NAMALWA (cell line): ENCODE measurements around the gene ARHGAP10.

Experiments used
- DNase-seq: peaks from one replicate; pipeline ENCODE4 v3.0.0-alpha.2; 2015; ENCODE audit warnings: low spot score

The ARHGAP10 gene

GRCh38 chr4:147732518-147733235, 789 bp downstream of the ARHGAP10 start:
- no peak for DNase-seq

DNA sequence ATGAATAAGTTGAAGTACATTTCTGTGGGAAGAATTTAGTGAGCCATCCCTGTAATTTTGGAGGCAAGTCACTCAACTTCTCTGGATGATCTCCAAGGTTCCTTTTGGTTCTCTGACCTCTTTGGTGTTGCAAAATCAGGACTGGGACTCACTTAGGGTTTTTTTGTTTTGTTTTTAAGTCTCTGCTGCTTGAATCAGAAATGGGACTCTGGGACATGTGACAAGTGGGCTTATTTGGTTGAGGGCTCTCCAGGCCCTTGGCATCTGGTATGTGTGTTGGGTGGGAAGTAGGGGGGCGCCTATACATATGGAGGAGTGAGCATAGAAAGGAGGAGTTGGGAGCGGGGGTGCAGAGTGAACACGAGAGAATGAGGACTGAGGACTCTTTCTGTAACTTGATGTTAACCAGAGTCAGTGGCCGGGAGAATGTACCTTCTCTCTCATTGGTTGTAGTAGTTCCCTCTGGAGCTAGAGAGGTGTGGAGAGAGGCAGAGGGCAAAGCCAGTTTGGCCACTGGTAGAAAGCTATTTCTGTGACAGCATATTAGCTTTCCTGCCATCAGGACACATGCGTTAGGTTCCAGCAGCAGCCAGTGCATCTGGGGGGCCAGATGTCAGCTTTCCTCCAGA, 1.9 kb downstream of the ARHGAP10 start:
- DNase-seq = no peak

DNA sequence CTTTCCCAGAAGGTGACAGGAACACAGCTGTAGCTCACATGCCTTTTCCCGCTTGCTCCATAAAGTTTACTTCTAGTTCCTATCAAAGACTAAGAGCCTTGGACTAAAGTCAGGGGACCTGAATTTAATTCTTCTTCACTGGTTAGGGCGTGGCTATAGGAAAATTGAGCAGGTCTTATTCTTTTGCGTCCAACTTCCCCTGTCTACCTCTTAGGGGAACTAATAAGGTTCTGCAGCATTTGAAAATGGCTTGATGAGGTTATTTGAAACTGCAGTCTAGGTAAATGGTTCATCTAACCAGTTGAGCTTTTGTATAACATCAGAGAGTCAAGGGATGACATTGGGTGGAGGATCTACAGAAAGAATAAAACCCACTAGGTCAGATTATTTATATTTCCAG, 2.6 kb downstream of the ARHGAP10 start:
- DNase-seq = no peak

DNA sequence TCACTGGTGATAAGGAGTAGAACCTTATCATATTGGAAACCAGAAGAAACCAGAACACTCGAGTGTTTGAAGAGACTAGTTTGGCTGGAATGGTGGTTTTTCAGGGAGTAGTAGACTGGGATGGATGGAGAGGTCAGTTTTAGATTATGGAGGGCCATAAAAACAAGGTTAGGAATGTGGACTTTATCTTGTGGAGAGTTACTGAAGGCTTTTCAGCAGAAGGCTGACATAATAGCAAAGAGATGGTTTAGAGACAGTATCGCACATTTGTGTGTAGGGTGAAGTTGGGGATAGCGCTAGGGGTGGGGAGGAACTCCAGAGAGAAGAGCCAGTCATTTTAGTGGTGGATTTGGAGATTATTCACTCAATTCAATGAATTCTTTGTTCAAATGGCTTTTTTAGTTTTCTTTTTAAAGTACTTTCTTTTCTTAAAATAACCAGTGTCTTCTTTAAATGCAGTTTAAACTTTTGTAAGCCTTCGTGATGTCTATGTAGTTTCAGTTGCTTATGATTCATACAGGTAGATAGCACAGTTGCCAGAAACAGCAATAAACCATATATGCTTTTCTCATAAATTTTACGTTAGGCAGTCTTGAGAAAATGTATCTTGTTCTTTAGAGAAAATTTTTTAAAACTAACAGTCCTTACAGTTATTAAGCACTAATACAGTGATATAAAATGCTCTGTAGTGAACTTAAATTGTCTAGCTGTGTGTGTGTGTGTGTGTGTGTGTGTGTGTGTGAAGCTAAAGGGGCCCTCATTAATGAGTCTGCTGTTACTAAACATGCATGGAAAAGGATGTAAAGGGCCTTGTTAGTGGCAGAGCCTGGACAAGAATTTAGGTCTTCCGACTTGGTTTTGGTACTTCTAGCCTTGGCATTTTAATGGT, 3.8 kb downstream of the ARHGAP10 start:
- no peak for DNase-seq

- no peak for DNase-seq
Observed at GRCh38 chr4:147736458-147736857, 4.6 kb downstream of the ARHGAP10 start.

DNA sequence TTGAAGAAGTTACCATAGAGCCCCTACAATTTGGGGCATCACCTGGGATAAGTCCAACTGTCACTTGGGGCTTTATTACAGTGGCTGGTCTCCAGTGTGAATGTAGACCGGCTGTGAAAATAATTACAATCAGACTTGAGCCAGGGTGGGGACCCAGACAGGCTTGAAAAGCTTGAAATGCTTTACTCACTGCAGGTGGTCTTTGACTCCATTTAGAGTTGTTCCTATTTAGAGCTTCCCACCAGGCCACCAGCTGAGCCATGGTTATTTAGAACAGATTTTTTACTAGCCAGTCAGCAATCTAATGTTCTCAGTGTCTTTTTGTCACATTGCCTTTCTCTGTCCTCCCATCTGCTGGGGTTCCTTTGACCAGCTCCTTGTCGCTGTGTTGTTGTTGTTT, 5.7 kb downstream of the ARHGAP10 start:
- no peak for DNase-seq

DNA sequence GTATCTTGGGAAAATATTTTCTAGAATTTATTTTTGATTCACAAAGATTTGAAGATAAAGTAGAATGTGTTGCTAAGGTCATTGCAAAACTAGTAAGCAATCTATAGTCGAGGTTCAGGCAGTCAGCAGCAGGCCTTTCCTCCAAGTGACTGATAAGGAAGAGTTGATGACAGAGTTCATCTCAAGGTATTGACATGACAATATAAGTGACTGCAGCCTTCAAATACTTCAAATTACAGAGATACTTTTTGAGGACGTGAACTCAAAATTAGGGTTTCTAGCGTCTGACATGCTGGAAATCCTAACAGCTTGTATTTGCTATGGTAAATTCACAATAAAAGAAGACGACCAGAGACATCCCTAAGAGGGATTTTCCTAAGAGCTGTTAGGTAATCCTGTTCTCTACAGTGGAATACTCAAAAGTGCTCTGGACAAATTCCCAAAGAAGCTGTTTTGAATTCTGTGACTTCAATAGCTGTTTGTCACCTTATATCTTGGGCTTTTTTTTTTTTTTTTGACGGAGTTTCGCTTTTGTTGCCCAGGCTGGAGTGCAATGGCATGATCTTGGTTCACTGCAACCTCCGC, 7.4 kb downstream of the ARHGAP10 start:
- DNase-seq = no peak

DNA sequence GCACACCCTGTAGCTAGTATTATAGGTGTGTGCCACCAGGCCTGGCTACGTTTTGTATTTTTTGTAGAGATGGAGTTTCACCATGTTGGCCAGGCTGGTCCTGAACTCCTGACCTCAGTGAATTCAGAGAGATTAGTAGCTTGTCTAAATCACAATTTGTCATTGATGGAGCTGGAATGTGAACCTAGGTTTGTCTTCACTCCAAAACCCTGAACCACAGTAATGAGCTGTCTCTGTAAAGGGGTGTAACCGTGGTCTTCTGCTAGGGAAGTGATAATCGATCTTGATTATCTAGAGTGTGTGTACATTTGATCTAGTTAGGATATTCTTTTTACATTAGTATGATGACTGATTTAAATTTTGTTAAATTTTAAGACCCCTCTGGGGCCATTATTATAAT, 8.3 kb downstream of the ARHGAP10 start:
- no peak for DNase-seq

DNA sequence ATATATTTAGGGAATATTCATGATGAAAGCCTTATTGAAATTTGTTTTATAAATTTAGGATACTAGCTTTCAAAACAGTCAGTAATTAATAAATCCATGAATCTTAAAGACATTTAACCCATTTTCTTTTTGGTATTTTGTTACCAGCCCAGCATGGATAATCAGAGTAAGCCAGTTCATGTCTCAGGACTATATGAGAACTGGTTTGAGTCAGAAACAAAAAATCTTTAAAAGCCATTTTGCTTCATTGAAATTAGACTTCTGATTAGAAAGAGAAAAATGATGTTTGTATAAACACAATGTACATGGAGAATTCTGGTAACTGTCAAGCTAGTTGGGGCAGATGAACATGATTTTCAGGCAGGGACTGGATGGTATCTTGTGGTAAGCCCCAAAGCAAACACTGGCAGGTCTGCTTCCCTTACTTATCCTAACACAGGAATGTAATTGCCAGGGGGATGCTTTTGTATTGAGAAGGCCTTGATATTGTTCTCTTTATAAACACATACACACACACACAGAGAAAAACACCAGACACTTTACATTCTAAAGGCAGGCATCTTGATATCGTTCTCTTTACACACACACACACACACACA, 9.4 kb downstream of the ARHGAP10 start:
- DNase-seq = no peak

DNA sequence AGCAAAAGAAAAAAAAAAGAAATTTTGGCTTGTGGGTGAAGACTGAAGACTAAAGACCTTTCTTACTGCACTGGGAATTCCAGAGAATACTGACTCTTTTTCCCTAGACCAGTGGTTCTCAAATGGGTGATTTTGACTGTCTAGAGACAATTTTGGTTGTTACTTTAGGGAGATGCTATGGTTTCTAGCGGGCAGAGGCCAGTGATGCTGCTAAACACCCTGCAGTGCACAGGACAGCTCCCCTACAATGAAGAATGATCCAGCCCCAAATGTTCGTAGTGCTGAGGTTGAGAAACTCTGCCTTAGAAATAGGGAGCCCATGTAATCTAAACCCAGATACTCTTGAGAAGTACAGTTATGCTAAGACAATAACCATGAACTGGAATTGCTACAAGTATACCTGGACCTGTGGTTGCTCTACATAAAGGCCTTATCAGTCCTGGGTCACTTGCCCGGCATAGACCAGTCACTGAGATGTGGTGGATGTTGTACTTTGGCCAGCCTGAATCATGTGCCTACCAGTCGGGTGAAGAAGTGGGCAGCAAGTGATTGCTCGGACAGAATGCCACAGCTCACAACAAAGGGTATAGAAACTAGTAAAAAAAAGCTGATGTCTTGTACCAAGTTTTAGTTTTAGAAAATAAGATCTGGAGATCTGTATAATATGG, 16.0 kb downstream of the ARHGAP10 start:
- DNase-seq = no peak

- DNase-seq = no peak
Observed at GRCh38 chr4:147749811-147750321, 18.0 kb downstream of the ARHGAP10 start.

- DNase-seq = no peak
Observed at GRCh38 chr4:147753047-147753446, 21.2 kb downstream of the ARHGAP10 start.

- no peak for DNase-seq
Observed at GRCh38 chr4:147754037-147754445, 22.2 kb downstream of the ARHGAP10 start.

DNA sequence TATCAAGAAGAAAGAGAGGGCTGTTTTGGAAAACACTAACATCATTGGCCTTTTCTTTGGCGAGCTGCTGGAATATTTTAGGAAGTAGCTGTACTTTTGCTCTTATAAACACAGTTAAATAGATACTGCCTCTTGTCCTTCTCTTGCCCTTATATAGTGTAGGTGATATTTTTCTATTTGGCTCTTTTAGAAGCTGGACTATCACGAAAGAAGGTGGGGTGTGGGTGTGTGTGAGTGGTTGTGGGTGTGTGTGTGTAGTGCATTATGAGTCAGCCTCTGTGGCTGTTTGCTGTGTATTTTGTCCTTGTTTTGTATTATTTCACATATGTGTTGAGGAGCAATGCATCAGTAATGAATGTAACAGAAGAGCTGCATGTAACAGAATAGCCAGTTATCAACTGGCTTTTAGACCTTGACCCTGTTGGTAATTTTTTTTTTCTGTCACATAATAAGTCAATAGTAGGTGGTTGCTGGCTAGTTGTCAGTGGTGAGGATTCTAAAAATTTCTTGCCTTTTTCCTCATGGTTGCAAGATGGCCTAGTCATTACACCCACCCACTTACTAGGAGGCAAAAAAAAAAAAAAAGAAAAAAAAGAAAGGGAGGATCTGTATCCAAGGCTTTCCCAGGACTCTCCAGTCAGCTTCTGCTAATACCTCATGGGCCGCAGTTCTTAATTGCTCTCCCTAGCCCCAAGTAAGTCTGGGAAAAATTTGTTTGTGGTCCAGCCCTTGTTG, 23.8 kb downstream of the ARHGAP10 start:
- DNase-seq = no peak

DNA sequence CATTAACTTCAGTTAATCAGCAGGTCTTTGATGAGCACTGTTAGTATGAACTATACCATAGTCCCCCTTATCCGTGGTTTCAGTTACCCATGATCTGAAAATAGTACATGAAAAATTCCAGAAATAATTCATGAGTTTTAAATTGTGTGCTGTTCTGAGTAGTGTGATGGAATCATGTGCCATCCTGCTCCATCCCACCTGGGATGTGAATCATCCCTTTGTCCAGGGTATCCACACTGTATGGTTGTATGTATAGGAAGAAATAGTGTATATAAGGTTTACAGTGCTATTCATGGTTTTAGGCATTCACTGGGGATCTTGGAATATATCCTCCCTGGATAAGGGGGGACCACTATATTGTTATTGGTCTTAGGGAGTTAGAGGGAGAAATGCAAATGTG, 24.5 kb downstream of the ARHGAP10 start:
- DNase-seq = no peak

- DNase-seq = no peak
Observed at GRCh38 chr4:147760176-147760575, 28.3 kb downstream of the ARHGAP10 start.

GRCh38 chr4:147760695-147761094, 28.8 kb downstream of the ARHGAP10 start:
- DNase-seq = no peak

DNA sequence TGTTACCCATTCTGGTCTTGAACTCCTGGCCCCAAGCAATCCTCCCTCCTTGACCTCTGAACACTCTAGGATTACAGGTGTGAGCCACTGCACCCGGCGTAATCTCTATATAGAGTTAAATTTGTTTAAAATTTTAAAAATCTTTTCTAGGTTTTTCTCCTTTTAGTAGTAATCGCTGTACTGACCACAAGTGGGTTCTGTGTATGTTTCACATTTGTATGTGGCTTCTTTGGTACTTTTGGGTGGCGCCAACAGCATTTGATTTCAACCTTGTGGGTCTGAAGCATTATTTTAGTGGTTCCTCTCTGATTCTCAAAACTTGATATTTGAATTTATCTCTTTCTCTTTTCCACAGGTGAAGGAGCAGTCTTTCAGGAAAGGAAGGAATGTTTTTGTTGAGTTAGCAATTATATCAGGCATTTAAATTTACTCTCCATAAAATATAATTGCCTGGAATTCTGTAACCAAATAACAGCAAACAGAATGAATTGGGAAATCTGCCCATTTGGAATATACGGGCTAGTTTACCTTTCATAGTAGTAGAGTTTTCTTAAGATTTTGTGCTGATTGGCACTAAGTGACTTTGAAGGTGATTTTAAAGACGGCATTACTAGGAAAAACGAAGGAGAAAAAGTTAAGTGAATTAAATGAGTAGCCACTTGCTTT, 29.5 kb downstream of the ARHGAP10 start:
- no peak for DNase-seq

GRCh38 chr4:147764337-147764736, 32.4 kb downstream of the ARHGAP10 start:
- DNase-seq = no peak

DNA sequence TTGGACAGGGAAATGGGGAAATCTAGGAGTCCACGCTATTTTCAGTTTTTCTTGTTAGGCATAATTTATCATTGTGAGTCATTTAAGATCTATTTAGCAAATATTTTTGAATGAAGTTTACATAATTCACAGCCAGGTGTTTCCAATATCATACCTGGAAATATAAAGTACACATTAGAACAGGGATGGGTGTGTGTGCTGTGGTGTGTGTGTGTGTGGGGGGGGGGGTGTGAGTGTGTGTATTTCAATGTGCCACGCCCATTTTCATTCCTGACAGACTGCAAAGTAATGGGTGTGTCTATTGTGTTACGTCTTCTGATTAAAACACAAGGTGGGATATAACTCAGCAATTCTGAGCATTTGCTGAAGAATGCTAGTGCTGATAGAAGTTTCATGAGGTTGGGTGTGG, 33.2 kb downstream of the ARHGAP10 start:
- DNase-seq = no peak
